Measurements from ENCODE around the gene PAX4. TPM values are rescaled to one million over a fixed set of nuclear protein-coding genes. Genes with fewer than 3 reads are reported as not detected.

PAX4 gene
- total RNA-seq, 2 donors from 2014 or later: not detected

DNA sequence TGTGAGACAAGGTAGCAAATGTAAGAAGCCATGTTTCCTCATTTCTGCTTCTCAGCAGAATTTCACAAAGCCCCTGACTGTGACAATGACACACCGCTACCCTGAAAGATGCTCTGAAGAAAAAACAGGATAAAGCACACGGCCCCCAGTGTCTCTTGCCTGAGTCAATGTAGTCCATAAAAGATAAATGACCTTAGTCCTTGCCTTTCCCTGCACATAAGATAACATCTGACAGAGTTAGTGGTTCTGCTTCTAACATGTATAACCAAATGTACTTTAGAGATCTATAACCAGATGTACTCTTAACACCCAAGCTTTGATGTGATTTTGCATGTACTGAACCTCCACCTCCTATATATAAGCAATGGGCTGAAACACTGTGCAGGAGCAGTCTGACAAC, 31.0 kb upstream of the PAX4 start:
- no peaks in the 10 kb centered on the region for H3K27me3 Mint-ChIP-seq
- H3K36me3 Mint-ChIP-seq (ENCODE audit: low read depth): peaks cover 26% of the 10 kb centered on the region
- ATAC-seq (replicated peaks): no peak
- no peaks in the 10 kb centered on the region for H3K9me3 Mint-ChIP-seq
- no peak overlapping the region for H3K27ac Mint-ChIP-seq
- H3K4me3 Mint-ChIP-seq: no peak overlapping the region
- H3K4me1 Mint-ChIP-seq: peaks cover 7% of the 10 kb centered on the region

DNA sequence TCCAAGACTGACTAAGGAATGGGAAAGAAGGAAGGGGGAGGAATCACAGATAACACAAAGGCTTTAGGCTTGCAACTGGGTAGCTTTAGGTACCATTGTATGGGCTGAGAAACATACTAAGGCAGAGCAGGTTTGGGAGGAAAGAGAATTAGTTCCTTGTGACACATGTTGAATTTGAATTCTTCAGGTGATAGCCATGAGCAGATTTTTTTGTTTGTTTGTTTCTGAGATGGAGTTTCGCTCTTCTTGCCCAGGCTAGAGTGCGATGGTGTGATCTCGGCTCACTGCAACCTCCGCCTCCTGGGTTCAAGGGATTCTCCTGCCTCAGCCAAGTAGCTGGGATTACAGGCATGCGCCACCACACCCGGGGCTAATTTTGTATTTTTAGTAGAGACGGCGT, 29.7 kb upstream of the PAX4 start:
- no peaks in the 10 kb centered on the region for H3K27me3 Mint-ChIP-seq
- H3K27ac Mint-ChIP-seq: no peak overlapping the region
- no peaks in the 10 kb centered on the region for H3K9me3 Mint-ChIP-seq
- no peaks in the 10 kb centered on the region for H3K4me1 Mint-ChIP-seq
- peaks cover 12% of the 10 kb centered on the region for H3K36me3 Mint-ChIP-seq (ENCODE audit: low read depth)
- no peak for ATAC-seq (replicated peaks)
- no peak overlapping the region for H3K4me3 Mint-ChIP-seq

DNA sequence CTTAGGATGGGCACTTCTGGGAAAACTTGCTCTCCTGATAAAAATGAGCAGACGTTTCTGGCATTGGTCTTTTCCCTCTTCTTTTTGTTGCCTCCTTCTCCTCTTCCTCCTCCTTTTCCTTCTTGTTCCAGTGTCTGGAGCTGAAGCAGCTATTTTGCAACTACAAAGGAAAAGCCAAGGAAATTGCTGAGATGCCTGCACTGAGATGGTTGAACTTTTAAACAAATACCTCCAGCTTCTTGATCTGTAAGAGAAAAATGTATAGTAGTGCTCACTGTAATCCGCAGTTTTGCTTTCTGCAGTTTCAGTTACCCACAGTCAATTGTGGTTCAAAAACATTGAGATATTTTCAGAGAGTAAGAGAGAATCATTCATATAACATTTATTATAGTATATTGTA, 26.5 kb upstream of the PAX4 start:
- no peak for ATAC-seq (replicated peaks)
- Mint-ChIP-seq H3K27ac (no peak overlapping the region), H3K36me3 (ENCODE audit: low read depth) (no peaks in the 10 kb centered on the region), H3K4me1 (no peaks in the 10 kb centered on the region), H3K27me3 (peaks cover 4% of the 10 kb centered on the region), H3K9me3 (no peaks in the 10 kb centered on the region), H3K4me3 (no peak overlapping the region)

GRCh38 chr7:127638197-127638596, 20.3 kb upstream of the PAX4 start:
- peaks cover 5% of the 10 kb centered on the region for H3K4me1 Mint-ChIP-seq

GRCh38 chr7:127635659-127636285, 17.8 kb upstream of the PAX4 start:
- Mint-ChIP-seq H3K27ac (no peak overlapping the region), H3K27me3 (peaks cover 30% of the 10 kb centered on the region), H3K36me3 (ENCODE audit: low read depth) (no peaks in the 10 kb centered on the region), H3K4me3 (no peak overlapping the region), H3K9me3 (no peaks in the 10 kb centered on the region), H3K4me1 (peaks cover 5% of the 10 kb centered on the region)
- ATAC-seq (replicated peaks): no peak

More at GRCh38 chr7:127638197-127638596, 20.3 kb upstream of the PAX4 start:
- Mint-ChIP-seq H3K27me3 (peaks cover 27% of the 10 kb centered on the region), H3K9me3 (no peaks in the 10 kb centered on the region), H3K4me3 (no peak overlapping the region), H3K27ac (no peak overlapping the region), H3K36me3 (ENCODE audit: low read depth) (no peaks in the 10 kb centered on the region)
- ATAC-seq (replicated peaks): no peak

DNA sequence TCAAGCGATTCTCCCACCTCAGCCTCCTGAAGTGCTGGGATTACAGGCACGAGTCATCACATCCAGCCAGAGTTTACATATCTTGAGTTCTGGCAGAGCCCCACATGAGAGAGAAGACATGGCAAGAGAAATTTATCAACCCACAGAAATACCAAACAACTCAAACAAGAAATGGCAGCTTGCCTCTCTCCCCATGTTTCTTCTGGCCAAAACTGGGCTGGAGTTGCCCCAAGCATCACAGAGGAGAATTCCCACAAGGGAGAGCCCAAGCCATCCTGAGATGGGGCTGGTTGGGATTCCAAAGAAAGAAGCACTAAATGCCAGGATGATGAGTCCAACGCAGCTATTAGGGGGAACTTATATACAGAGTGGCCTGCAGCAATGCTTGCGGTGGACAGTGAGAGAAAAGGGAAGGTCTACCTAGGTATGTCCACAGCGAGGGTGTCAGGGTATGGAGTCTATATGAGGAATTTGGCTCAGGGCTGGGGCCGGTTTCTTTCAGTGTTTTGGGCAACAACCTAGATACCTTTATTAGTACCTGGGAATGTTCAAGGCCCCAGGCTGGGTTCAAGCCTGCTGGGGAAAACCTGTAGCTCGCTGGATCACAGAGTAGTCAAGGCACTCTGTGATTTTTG, 14.5 kb upstream of the PAX4 start:
- peaks cover 24% of the 10 kb centered on the region for H3K27me3 Mint-ChIP-seq
- no peaks in the 10 kb centered on the region for H3K9me3 Mint-ChIP-seq
- H3K4me3 Mint-ChIP-seq: no peak overlapping the region
- ATAC-seq (replicated peaks): no peak
- H3K27ac Mint-ChIP-seq: no peak overlapping the region
- no peaks in the 10 kb centered on the region for H3K36me3 Mint-ChIP-seq (ENCODE audit: low read depth)
- H3K4me1 Mint-ChIP-seq: peaks cover 5% of the 10 kb centered on the region

- H3K9me3 Mint-ChIP-seq: no peaks in the 10 kb centered on the region
- no peak overlapping the region for H3K4me3 Mint-ChIP-seq
- no peak for ATAC-seq (replicated peaks)
- no peaks in the 10 kb centered on the region for H3K4me1 Mint-ChIP-seq
- H3K36me3 Mint-ChIP-seq (ENCODE audit: low read depth): no peaks in the 10 kb centered on the region
- no peak overlapping the region for H3K27ac Mint-ChIP-seq
- peaks cover 16% of the 10 kb centered on the region for H3K27me3 Mint-ChIP-seq
Observed at GRCh38 chr7:127629268-127629854, 11.4 kb upstream of the PAX4 start.

DNA sequence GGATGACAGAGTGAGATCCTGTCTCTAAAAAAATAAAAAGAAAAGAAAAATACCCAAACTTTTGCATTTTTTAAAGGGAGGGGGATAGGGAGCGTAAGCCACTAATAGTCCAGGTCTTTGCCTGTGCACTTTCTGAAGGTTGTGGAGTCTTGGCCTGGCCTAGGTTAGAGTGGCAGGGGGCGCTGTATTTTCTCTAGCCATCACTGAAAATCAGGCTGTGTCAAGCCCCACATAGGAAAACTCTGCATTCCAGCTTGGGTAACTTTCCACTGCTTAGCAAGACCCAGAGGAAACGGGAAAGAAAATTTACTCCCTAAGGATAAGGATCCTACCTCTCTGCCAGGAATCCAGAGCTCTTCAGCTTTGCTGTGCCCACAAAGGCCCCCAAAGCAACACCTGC, 10.5 kb upstream of the PAX4 start:
- no peaks in the 10 kb centered on the region for H3K4me1 Mint-ChIP-seq
- no peaks in the 10 kb centered on the region for H3K36me3 Mint-ChIP-seq (ENCODE audit: low read depth)
- peaks cover 13% of the 10 kb centered on the region for H3K27me3 Mint-ChIP-seq
- ATAC-seq (replicated peaks): no peak
- no peak overlapping the region for H3K4me3 Mint-ChIP-seq
- H3K9me3 Mint-ChIP-seq: no peaks in the 10 kb centered on the region
- no peak overlapping the region for H3K27ac Mint-ChIP-seq

DNA sequence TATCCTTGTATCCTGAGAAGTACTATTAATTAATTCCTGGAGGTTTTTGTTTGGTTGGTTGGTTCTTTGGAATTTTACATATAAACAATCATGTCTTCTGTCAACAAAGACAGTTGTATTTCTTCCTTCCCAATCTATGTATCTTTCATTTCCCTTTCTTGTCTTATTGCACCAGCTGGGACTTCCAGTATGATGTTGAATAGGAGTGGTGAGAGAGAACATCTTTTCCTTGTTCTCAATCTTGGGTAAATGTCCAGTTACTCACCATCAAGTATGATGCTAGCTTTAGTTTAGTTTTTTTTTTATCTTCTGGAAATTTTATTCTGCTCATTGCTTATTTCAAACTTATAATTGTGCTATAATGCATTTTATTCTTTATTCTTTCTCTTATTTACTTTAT, 7.4 kb upstream of the PAX4 start:
- Mint-ChIP-seq H3K36me3 (ENCODE audit: low read depth) (no peaks in the 10 kb centered on the region), H3K9me3 (no peaks in the 10 kb centered on the region), H3K4me3 (no peak overlapping the region), H3K27me3 (peaks cover 27% of the 10 kb centered on the region), H3K27ac (no peak overlapping the region), H3K4me1 (no peaks in the 10 kb centered on the region)
- no peak for ATAC-seq (replicated peaks)

DNA sequence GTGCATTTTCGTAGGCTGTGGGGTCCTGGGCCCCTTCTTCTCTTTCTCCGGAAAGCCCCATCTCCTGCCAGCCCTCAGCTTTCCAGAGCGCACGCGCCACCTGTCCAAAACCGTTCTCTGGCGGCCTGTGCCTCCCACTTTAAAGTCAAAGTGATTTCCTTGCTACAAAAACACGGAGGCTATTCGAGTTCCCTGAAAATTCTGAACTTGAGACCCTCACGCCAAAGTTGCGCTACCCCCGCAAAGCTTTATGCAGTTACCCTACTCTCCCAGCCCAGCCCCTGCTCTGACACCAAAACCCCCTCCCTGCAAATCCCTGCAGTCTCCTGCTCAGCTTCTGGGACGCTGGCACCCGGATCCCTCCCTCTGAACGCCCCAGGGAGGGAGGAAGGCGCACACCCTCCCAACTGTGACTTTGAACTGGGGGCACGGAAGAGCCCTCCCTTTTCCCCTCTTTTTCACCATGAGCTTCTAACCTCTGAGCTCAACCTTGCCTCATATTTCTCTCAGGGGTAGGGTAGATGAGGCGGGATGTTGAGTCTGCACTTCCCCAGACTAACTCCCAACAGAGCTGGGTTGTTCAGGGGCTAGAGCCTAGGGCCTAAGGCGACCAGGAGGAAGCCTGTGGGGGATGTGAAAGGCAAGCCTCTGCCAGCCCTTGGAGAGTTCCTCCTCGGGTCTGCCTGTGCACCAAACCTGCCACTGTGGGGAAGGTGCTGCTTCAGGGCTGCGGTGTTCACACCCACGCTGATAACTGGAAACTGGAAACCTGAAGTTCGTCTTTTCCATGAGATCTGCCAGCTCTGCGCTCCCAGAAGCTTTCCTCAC, 2.7 kb upstream of the PAX4 start:
- peaks cover 54% of the 10 kb centered on the region for H3K27me3 Mint-ChIP-seq
- ATAC-seq (replicated peaks): no peak
- no peaks in the 10 kb centered on the region for H3K4me1 Mint-ChIP-seq
- H3K36me3 Mint-ChIP-seq (ENCODE audit: low read depth): no peaks in the 10 kb centered on the region
- no peak overlapping the region for H3K4me3 Mint-ChIP-seq
- no peak overlapping the region for H3K27ac Mint-ChIP-seq
- no peaks in the 10 kb centered on the region for H3K9me3 Mint-ChIP-seq

GRCh38 chr7:127619681-127620405, 1.9 kb upstream of the PAX4 start:
- no peaks in the 10 kb centered on the region for H3K9me3 Mint-ChIP-seq
- H3K4me3 Mint-ChIP-seq: no peak overlapping the region
- no peaks in the 10 kb centered on the region for H3K4me1 Mint-ChIP-seq
- H3K36me3 Mint-ChIP-seq (ENCODE audit: low read depth): no peaks in the 10 kb centered on the region
- peaks cover 54% of the 10 kb centered on the region for H3K27me3 Mint-ChIP-seq
- H3K27ac Mint-ChIP-seq: no peak overlapping the region
- no peak for ATAC-seq (replicated peaks)

DNA sequence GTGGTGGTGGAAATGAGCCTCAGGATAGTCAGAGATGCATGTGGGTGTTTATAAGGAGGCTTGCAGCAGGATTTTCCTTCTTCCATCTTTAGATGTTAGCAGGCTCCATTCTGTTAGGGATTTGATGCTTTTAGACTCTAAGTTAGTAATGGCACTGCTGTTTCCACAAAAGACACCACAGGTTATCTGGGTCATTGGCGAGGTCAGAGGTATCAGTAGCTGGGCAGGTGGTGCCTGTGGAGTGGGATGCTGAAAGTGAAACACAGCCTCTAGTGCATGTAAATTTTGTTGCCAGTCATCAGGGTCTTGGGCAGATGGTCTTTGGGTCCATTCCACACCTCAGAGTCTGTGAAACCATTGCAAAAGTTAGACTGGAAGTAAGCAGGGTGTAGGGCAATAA, 833 bp upstream of the PAX4 start:
- no peak overlapping the region for H3K27ac Mint-ChIP-seq
- no peaks in the 10 kb centered on the region for H3K4me1 Mint-ChIP-seq
- H3K36me3 Mint-ChIP-seq (ENCODE audit: low read depth): no peaks in the 10 kb centered on the region
- no peak overlapping the region for H3K4me3 Mint-ChIP-seq
- H3K27me3 Mint-ChIP-seq: peaks cover 56% of the 10 kb centered on the region
- no peak for ATAC-seq (replicated peaks)
- H3K9me3 Mint-ChIP-seq: no peaks in the 10 kb centered on the region

GRCh38 chr7:127616724-127617123, 1.2 kb downstream of the PAX4 start:
- Mint-ChIP-seq H3K4me1 (no peaks in the 10 kb centered on the region), H3K27ac (no peak overlapping the region), H3K27me3 (peaks cover 64% of the 10 kb centered on the region), H3K36me3 (ENCODE audit: low read depth) (no peaks in the 10 kb centered on the region), H3K9me3 (no peaks in the 10 kb centered on the region), H3K4me3 (no peak overlapping the region)
- no peak for ATAC-seq (replicated peaks)

- Mint-ChIP-seq H3K27ac (no peak overlapping the region), H3K4me3 (no peak overlapping the region), H3K36me3 (ENCODE audit: low read depth) (no peaks in the 10 kb centered on the region)
Observed at GRCh38 chr7:127612263-127612662, 5.7 kb downstream of the PAX4 start.

More at GRCh38 chr7:127612263-127612662, 5.7 kb downstream of the PAX4 start:
- peaks cover 33% of the 10 kb centered on the region for H3K27me3 Mint-ChIP-seq
- no peak for ATAC-seq (replicated peaks)
- H3K9me3 Mint-ChIP-seq: no peaks in the 10 kb centered on the region
- no peaks in the 10 kb centered on the region for H3K4me1 Mint-ChIP-seq

Data from activated T-helper 17 cell treated with anti-CD3 and anti-CD28 coated beads, Interleukin-2, amount 50 U/mL, for 72 hours (primary cell).